AG08395 (cell line): ENCODE results near the gene CPLX1.
"Not testable (repeated sequence)": the region's sequence is repeated elsewhere in the genome, so short reads cannot be mapped to it uniquely, and the experiment has no call there.

Source experiments
- DNase-seq: peaks from one replicate; pipeline ENCODE4 v3.0.0; 2012; ENCODE audit warnings: mixed read lengths, low spot score

CPLX1 gene

GRCh38 chr4:757111-757510 is 68.8 kb downstream of the CPLX1 start:
- DNase-seq = no peak

DNA sequence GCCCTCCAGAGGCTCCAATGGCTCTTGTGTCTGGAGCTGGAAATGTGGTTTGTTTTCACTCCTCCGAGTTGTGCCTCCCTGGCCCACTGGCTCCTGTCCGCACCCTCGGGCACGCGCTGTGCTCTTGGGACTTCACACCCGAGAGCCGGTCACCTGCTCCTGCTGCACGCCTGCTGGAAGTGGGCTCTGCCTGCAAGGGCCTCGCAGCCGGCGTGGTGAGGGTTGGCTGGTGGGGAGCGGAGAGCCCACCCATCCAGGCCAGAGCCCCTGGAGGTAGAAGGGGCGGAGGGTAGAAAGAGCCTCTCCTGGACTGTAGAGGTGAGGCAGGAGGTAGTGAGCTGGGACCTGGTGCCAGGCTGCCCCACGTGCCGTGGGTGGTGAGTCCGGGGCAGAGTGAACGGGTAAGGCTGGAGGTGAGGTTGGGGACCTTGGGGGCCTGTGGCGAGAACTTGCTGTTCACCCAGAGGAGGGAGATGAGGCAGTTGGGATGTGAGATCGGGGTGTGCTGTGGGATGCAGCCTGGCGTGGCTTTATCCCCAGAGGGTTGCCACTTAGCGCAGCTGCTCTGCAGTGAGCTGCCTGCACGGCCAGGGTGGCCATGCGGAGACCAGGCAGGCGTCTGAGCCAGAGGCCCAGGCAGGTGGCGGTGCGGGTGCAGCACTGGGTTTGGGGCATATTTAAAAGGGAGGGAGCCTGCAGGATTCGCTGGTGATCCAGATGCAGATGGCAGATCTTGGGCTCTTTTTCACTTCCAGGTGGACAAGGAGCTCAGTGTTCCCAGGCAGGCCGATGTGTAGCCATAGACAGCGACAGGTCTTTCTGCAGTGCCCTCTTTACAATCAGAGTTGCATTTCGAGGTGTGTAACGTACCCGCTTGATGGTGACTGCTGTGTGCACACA is 71.5 kb downstream of the CPLX1 start:
- no peak for DNase-seq

DNA sequence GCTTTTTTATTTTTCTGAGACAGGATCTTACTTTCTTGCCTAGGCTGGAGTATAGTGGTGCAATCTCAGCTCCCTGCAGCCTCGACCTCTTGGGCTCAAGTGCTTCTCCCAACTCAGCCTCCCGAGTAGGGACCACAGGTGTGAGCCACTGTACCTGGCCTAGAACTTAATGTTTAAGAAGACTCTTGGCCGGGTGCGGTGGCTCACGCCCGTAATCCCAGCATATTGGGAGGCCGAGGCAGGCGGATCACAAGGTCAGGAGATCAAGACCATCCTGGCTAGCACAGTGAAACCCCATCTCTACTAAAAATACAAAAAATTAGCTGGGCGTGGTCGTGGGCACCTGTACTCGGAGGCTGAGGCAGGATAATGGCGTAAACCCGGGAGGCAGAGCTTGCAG is 72.7 kb downstream of the CPLX1 start:
- not testable (repeated sequence) for DNase-seq

DNA sequence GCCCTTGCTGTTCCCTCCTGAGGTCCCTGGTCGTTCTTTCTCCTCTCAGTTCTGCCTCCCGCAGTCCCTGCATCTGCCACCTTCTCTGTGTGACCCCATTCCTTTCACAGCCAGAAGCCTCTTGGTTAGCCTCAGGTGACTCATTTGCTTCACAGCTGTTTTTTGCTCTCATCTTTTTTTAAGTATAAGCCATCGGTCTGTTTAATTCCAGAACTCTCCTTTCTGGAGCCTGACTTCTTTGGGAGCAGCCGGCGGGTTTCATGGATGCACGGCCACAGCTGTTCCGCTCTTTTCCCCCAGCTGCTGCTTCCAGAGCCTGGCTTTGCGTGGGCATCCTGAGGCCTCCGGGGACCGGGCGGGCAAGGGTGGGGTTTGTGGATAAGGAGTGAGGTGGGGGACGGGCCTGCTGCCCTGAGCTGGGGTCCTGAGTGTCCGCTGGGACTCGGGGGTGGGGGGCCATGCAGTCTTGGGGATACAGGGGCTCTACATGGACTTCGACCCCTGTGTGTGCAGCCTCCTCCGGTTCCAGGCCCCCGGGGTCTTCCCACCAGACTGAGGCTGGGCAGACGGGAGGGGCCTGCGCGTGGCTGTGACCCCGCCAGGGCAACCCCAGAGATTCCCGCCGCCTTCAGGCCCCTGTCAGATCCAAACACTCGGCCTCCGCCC is 73.6 kb downstream of the CPLX1 start:
- DNase-seq = no peak

- no peak for DNase-seq
These were observed 74.3 kb downstream of the CPLX1 start for GRCh38 chr4:751676-752075.

GRCh38 chr4:749698-750666 is 75.9 kb downstream of the CPLX1 start:
- DNase-seq = no peak

- DNase-seq = no peak
These were observed 77.5 kb downstream of the CPLX1 start for GRCh38 chr4:748461-748860.

GRCh38 chr4:747546-748170 is 78.3 kb downstream of the CPLX1 start:
- DNase-seq = no peak

- no peak for DNase-seq
These were observed 81.6 kb downstream of the CPLX1 start for GRCh38 chr4:744212-744841.

- DNase-seq = no peak
These were observed 82.3 kb downstream of the CPLX1 start for GRCh38 chr4:743463-744211.

DNA sequence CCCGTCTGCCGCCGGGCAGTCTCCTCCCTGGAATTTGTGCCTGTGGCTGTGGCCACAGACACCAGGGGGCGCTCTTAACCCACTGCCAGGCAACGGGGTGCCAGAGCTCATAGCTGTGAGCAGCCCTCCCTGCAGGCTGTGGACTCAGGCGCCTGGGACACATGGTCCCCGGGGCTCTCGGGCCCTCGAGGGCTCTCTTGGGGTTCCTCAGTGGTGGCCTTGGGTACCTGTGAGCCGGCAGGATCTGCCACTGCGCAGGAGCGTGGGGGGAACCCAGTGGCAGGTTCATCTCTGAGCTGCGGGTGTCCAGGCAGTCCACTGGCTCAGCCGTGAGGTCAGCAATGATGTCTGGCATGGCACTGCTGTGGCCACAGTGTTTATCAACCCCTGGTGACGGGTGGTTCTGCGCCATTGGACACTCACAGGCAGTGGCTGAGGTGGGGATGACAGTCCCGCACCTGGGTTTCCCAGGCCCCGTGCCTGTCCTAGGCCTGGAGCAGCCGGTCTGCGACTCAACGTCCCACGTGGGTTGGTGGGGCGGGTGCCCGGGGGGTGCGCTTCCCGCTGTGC is 83.1 kb downstream of the CPLX1 start:
- peak; percentile 91 for DNase-seq

GRCh38 chr4:742096-742741 is 83.7 kb downstream of the CPLX1 start:
- no peak for DNase-seq

- DNase-seq = peak; percentile 26
These were observed 85.2 kb downstream of the CPLX1 start for GRCh38 chr4:740656-741282.

- no peak for DNase-seq
These were observed 85.9 kb downstream of the CPLX1 start for GRCh38 chr4:740011-740410.

GRCh38 chr4:739569-739968 is 86.4 kb downstream of the CPLX1 start:
- DNase-seq = no peak

DNA sequence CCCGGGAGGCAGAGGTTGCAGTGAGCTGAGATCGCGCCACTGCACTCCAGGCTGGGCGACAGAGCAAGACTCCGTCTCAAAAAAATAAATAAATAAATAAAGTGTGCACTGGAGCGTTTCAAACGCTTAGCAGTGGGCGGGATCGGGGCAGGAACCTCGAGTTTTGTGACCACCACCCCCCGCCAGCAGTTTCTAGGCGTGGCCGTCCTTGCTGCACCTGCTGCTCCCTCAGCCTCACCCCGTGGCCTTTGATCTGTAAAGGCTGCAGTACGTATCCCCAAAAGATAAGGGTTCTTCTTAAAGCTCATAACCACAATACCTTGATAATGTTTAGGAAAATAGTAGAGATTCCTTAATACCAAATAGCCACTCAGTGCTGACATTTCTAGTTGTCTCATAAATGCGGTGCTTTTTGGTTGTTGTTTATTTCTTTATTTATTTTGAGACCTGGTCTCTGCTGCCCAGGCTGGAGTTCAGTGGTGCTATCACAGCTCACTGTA is 87.1 kb downstream of the CPLX1 start:
- DNase-seq = no peak

GRCh38 chr4:736561-736960 is 89.4 kb downstream of the CPLX1 start:
- not testable (repeated sequence) for DNase-seq

- DNase-seq = no peak
These were observed 90.3 kb downstream of the CPLX1 start for GRCh38 chr4:735583-735982.
